HTERT RPE-1 (cell line): ENCODE results near the gene CUZD1.

Source experiments
- in situ Hi-C: fragments of 300-500 bp; cut with MboI; formaldehyde crosslinking; loops from 4 replicates; pipeline ENCODE4 v1.14.3; 2020; ENCODE audit warnings: low sequenced_read_pairs

CUZD1 gene

GRCh38 chr10:122856902-122857301, 11.2 kb upstream of the CUZD1 start:
- in situ Hi-C loops, result no loop called here

- in situ Hi-C loops, result no loop called here
Measured at GRCh38 chr10:122855745-122856144, 10.1 kb upstream of the CUZD1 start.

DNA sequence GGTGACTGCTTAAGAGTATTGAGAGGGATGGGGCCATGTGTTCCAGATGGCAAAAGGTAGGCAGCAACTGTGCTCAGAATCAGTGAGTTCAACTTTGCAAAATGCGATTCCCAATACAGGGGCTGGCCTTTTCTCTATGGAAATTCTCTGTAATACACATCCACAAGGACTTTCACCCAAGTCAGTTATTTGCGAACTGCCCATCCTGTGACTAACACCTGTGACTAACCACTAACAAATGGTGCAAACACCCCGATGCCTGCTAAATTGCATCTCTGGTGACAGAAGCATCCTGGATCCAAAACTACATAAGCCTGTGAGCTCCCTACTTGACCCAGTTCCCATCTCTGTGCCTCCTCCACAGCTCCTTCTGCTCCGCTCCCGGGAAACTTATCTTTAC, 9.0 kb upstream of the CUZD1 start:
- in situ Hi-C loops, result no loop called here

DNA sequence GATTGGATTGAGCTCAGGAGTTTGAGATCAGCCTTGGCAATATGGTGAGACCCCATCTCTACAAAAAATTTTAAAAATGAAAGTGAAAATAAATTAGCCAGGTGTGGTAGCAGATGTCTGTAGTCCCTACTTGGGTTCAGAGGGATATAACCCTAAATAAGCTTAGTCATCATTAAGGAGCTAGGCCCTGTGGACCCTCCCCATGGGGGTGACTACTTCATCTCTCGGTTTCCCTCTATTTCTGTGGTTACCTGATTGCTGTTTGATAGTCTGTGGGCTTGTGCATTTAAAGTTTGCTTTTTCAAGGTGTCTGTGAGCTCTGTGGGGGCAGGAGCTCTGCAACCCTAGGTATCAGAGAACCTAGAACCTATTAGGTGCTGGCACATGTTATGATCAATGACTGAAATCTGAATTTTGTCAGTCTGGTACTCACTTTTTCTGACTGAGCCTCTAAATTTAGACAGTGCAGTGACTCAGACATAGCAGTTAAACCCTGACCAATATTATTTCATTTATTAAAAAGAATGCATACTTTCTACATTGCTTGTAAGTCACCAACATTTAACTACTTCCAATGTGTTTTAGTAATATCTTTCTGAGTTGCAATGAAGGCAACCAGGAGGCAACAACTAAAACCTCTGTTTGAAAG, 8.1 kb upstream of the CUZD1 start:
- in situ Hi-C loops, result no loop called here

- in situ Hi-C loops, result no loop called here
Measured at GRCh38 chr10:122852261-122852660, 6.6 kb upstream of the CUZD1 start.

DNA sequence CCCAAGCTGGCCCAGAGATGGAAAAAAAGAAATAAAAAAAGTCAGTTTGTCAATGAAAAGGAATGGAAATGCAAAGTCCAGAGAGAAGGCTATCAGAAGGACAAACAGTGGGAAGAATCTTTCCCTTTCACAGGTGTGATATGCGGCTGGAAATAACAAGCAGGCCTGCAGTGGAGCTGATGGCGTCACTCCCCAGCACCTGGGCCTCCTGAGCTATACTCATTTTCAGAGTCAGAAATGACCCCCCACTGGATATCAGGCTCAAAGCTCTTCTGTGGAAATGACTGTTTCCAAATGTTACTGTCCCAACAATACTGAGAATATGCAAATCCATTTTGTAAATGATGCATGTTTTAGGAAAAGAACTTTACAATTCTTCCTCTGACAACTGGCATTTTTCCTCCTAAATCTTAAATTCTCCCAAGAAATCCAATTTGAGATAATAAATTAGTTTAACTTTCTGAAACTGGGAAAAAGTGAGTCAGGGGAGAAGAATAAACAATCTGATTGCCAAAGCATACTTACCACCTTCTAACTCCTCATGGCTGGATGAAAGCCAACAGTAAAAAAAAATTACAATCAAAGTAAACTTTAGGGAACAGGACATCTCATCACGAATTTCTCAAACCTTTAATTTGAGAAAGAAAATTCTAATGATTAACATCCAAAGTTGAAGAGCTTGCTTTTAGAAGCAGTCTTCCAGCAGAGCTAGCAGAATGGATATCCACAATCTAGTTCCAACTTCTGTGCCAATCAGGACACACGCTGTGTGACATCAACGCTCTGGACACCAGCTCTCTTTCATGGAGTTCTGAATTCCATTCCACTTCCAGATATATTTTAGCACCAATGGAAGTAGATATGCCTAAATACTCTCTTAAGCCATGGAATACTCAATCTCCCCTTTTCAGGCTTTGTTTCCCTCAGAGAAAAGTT, 5.3 kb upstream of the CUZD1 start:
- in situ Hi-C loops, result no loop called here

GRCh38 chr10:122849900-122850605, 4.4 kb upstream of the CUZD1 start:
- in situ Hi-C loops, result no loop called here

DNA sequence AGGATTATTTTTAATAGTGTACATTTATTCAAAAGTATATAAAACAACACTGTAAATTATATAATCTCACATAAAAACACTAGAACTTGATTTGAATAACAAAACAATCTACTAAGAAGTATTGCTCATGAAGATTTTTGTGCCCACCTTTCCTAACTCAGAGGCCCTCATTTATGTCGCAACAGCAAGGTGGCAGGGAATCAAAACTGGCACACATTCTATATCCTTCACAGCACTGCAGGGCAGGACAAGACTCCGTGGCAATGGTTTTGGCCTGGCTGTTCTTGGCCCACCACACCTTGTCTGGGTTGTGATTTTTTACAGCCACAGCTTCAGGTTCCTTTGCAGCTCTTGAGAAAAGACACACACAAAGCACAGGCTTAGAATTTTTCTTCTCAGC, 3.4 kb upstream of the CUZD1 start:
- in situ Hi-C loops, result no loop called here

DNA sequence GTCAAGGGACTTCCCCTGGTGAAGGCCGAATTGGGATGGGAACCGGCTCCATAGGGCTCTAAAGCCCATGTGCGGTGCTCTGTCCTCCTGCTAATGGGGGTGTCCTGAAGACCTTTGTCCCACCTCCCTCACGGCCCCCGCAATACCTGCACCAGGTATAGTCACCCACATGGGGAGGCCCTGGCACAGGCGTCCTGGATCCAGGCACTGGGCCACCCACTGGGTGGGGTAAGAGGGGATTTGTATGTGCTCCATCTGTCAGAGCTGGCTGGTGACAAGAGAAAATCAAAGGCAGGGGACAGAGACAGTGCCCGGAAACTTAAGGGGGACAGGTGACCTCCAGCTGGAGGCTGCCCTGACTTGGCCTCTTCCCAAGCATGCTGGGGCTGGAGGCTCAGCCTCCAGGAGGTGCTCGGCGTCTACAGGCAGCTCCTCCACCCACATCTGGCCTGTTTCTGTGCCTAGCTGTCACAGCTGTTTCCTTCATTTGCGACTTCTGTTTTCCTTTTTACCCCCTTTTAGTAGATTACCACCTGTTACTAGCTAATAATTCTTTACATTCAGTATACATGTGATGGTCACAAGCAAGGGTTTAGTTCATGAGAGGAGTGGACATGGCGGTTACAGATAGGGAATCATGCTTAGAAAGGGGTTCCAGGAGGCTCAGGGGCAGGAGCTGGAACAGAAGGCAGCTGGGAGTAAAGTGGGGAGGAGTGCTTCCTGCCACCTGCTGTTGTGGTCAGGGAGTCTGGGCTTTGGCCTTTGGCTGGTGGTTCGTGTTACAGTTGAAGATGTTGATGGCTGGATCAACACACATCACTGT, 2.3 kb upstream of the CUZD1 start:
- in situ Hi-C loops, result no loop called here

DNA sequence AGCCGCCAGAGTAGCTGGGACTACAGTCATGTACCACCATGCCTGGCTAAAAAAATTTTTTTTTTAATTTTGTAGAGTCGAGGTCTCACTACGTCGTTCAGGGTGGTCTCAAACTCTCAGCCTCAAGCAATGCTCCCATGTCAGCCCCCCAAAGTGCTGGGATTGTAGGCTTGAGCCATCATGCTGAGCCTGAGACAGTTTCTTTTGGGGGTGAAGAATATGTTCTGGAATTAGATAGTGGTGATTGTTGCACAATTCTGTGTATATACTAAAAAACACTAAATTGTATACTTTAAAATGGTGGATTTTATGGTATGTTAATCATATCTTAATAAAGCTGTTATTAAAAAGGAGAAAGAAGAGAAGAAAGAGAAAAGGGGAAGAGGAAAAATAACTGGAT, 1.5 kb downstream of the CUZD1 start:
- in situ Hi-C loops, result no loop called here

- in situ Hi-C loops, result no loop called here
Measured at GRCh38 chr10:122841569-122841968, 4.1 kb downstream of the CUZD1 start.

DNA sequence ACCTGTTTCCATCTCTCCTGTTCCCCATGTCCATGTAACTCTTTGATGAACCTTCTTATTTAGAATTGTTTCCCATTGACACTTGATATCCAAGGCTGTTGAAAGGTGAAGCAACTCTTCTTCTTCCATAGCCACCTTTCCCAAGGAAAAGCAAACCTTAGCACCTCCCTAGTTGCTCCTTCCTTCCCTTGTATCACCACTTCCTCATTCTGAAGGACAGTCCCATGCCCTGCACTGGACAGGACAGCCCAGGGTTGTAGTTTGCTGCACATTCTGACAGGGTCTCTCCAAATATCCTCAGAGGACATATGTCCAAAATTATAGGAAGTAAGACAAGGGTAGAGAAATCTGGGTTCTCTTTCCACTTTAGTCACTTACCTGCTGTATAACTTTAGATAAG, 6.2 kb downstream of the CUZD1 start:
- in situ Hi-C loops, result no loop called here

GRCh38 chr10:122838880-122839279, 6.8 kb downstream of the CUZD1 start:
- in situ Hi-C loops, result no loop called here

GRCh38 chr10:122835908-122836307, 9.7 kb downstream of the CUZD1 start:
- in situ Hi-C loops, result no loop called here

- in situ Hi-C loops, result no loop called here
Measured at GRCh38 chr10:122830965-122831353, 14.7 kb downstream of the CUZD1 start.

DNA sequence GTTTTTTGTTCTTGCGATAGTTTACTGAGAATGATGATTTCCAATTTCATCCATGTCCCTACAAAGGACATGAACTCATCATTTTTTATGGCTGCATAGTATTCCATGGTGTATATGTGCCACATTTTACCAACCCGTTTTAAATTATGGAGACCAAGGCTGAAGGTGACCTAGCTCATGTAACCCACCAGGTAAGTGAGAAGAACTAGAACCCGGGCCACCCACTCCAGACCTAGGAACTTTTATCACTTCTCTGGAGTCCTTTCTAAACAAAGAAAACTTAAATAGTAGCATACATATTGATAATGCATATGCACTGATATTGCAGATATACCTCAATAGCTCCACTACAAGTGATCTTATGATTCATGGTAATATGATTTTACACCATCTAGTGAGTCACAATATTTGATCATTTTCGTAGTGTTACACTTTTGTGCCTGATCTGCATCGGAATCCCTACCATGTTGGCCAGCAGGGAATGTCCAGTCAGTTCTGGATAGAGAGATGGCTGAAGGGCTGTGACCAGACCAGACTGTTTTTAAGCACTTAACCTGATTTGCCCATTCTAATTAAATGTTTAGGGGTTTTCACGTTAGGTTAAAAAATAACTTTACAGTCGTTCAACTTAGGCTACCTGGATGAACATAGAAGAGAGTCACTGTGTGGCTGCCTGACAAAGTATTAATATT, 15.2 kb downstream of the CUZD1 start:
- in situ Hi-C loops, result no loop called here

- in situ Hi-C loops, result no loop called here
Measured at GRCh38 chr10:122829454-122829853, 16.2 kb downstream of the CUZD1 start.

DNA sequence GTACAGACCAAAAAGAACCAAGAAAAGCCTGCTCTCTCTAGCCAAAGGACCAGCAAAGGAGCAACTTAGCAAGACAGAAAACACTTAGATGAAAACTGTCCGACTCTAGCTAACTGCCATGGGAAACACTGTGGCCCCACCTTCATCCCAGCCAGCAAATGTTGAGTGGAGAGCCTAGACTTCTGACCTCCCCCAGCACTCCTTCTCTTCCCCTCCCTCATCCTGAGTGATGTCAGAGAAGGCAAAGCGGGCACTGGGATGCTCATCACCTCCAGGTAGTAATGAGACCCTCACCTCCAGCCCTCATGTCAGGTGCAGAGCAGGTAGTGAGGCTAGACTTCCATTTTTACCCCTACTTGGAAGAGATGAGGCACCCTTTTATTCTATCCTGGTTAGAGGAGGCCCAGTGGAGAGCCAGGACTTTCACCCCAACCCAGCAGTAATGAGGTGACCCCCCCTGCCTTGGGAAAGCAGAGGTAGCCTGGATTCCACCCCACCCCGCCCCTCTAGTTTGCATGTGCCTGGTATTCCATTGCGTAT, 16.9 kb downstream of the CUZD1 start:
- in situ Hi-C loops, result no loop called here

DNA sequence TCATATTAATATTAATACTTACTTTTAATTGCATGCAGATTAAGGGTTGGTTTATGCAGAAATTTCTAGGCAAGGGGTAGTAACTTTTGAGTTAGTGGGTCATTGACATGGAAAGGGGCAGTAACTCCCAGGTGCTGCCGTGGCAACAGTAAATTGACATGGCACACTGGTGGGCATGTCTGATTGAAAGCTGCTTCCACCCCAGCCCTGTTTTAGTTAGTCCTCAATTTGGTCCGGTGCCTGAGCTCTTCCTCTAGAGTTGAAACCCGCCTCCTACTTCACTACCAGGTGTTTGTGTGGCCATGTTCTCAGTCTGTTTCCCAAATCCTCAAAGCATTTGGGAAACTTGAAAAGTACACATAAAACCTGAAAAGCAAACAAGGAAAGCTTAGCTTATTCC, 18.4 kb downstream of the CUZD1 start:
- in situ Hi-C loops, result no loop called here
